Panc1 (cell line): Measurements from ENCODE around the gene ADGRV1. TPM values are rescaled to one million over a fixed set of nuclear protein-coding genes. Genes with fewer than 3 reads are reported as not detected.

Experiments
- ATAC-seq: fragments of 200-7000 bp; cut with Tn5 transposase; 2 replicates; pipeline ENCODE4 v1.9.1; 2020; ENCODE audit warnings: mild to moderate bottlenecking, moderate library complexity
- BruUV-seq: library from RNA; stranded (reverse); fragments of 400-500 nt; replicated peaks from 2 replicates; lab custom pipeline; 2021; lab: Mats Ljungman, UMichigan
- CTCF ChIA-PET: fragments of 300-600 bp; sonication (Branson Sonifier 250); formaldehyde crosslinking; loops from one replicate; lab custom pipeline; 2022; ENCODE audit warnings: antibody characterized with exemption; lab: Charles Lee
- POLR2A ChIA-PET: fragments of 300-600 bp; sonication (Branson Sonifier 250); formaldehyde crosslinking; loops from one replicate; lab custom pipeline; 2022; ENCODE audit warnings: antibody characterized with exemption; lab: Charles Lee
- DNase-seq: peaks from one replicate; pipeline ENCODE4 v3.0.0-alpha.2; 2010; ENCODE audit warnings: low read depth, low spot score
- H3K27ac ChIP-seq: 2 replicates; pipeline ENCODE4 v1.5.1; 2011; ENCODE audit warnings: mild to moderate bottlenecking, low read length, inconsistent platforms
- H3K27me3 ChIP-seq: fragments of 200-500 bp; sonication (Bioruptor generic); 2 replicates; pipeline ENCODE4 v1.6.0; 2014; ENCODE audit warnings: low read length, inconsistent platforms; ENCODE audit not compliant: control insufficient read depth, insufficient read depth
- H3K36me3 ChIP-seq: fragments of 200-500 bp; sonication (Bioruptor generic); 2 replicates; pipeline ENCODE4 v1.5.1; 2014; ENCODE audit warnings: inconsistent platforms, mild to moderate bottlenecking, low read length, moderate library complexity; ENCODE audit not compliant: control insufficient read depth, insufficient read depth
- H3K4me1 ChIP-seq: 2 replicates; pipeline ENCODE4 v1.5.1; 2011; ENCODE audit warnings: inconsistent platforms, mild to moderate bottlenecking, low read length, moderate library complexity; ENCODE audit not compliant: control insufficient read depth, insufficient read depth
- H3K4me3 ChIP-seq, 2 experiments: 2 replicates each; pipeline ENCODE4 v1.5.1; 2011 to 2012; ENCODE audit warnings: low read depth in 2 of 2, low read length in 2 of 2, mild to moderate bottlenecking in 2 of 2, inconsistent platforms in 1 of 2, moderate library complexity in 1 of 2
- H3K9me3 ChIP-seq: fragments of 200-500 bp; sonication (Bioruptor generic); 2 replicates; pipeline ENCODE4 v1.5.1; 2014; ENCODE audit warnings: low read depth, mild to moderate bottlenecking, inconsistent platforms, low read length, moderate library complexity; ENCODE audit not compliant: control insufficient read depth, insufficient read depth
- POLR2AphosphoS5 ChIP-seq: IDR thresholded peaks from 2 replicates; pipeline ENCODE4 v1.6.1; 2012; ENCODE audit warnings: mild to moderate bottlenecking, low read depth, low read length, moderate library complexity
- SIN3A ChIP-seq: IDR thresholded peaks from 2 replicates; pipeline ENCODE4 v1.6.1; 2012; ENCODE audit warnings: low read depth, mild to moderate bottlenecking, low read length, moderate library complexity, borderline replicate concordance; ENCODE audit not compliant: insufficient read depth
- TCF7L2 ChIP-seq: IDR thresholded peaks from 2 replicates; pipeline ENCODE4 v1.6.1; 2011; ENCODE audit warnings: mild to moderate bottlenecking, low read depth, low read length, inconsistent platforms
- in situ Hi-C: cut with HindIII; loops from 2 replicates; pipeline ENCODE4 v1.10.0; 2016; ENCODE audit warnings: low sequenced_read_pairs, low pct_unique_long_range_greater_than_20kb
- intact Hi-C: fragments of 100-400 bp; cut with micrococcal nuclease; formaldehyde crosslinking; loops from one replicate; pipeline ENCODE4 v1.10.0; 2022; ENCODE audit not compliant: unreplicated experiment
- total RNA-seq: library from RNA; stranded (reverse); gene quantifications from one replicate; pipeline ENCODE4 v1.2.1, GENCODE V29; 2021; ENCODE audit not compliant: unreplicated experiment
- TF ChIP-seq, protein P1 (sequence below): fragments of 450-650 bp; IDR thresholded peaks from 2 replicates; pipeline ENCODE4 v1.5.1; 2017; ENCODE audit warnings: mild to moderate bottlenecking
- TF ChIP-seq, protein P2 (sequence below), 2 experiments: IDR thresholded peaks; 2 replicates each; pipeline ENCODE4 v1.6.1; 2011 to 2012; ENCODE audit warnings: low read depth in 2 of 2, control low read depth in 1 of 2, low read length in 1 of 2, mild to moderate bottlenecking in 1 of 2, moderate library complexity in 1 of 2; ENCODE audit not compliant: insufficient read depth in 1 of 2

ADGRV1 gene
- total RNA-seq, 1 experiment from 2014 or later: 0.49 TPM

DNA sequence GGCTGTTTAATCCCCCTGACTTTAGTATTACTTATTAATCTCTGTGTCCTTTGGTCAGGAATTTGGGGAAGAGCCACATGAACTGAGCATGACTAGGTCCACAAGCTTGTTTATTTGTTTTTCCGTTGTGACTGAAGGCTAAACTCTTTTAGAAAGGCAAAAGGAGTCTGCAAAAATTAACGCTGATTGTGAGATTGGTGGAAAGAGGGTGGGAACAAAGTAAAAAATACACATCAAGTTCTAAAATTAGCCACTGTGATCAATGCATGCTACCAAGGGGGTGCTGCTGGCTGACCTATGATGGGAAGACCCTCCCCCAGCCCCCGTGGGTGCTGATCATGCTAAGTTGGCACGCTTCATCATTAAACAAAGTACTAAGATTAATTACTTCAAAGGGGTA, 356.8 kb downstream of the ADGRV1 start:
- ATAC-seq (no peak), DNase-seq (no peak)
- intact Hi-C loops (no loop called here), in situ Hi-C loops (no loop called here)
- H3K27me3 ChIP-seq: peaks cover 5% of the 10 kb centered on the region; the same call in 1 of the 2 replicates
- no peaks in the 10 kb centered on the region for H3K4me1 ChIP-seq
- no peaks in the 10 kb centered on the region for H3K36me3 ChIP-seq
- no peaks in the 10 kb centered on the region for H3K9me3 ChIP-seq
- H3K27ac ChIP-seq: no peak overlapping the region
- ChIA-PET CTCF (no interaction called here), POLR2A (no interaction called here)
- BruUV-seq: no TSS peak
- H3K4me3 ChIP-seq: no peak overlapping the region
- TF ChIP-seq, protein P1, sequence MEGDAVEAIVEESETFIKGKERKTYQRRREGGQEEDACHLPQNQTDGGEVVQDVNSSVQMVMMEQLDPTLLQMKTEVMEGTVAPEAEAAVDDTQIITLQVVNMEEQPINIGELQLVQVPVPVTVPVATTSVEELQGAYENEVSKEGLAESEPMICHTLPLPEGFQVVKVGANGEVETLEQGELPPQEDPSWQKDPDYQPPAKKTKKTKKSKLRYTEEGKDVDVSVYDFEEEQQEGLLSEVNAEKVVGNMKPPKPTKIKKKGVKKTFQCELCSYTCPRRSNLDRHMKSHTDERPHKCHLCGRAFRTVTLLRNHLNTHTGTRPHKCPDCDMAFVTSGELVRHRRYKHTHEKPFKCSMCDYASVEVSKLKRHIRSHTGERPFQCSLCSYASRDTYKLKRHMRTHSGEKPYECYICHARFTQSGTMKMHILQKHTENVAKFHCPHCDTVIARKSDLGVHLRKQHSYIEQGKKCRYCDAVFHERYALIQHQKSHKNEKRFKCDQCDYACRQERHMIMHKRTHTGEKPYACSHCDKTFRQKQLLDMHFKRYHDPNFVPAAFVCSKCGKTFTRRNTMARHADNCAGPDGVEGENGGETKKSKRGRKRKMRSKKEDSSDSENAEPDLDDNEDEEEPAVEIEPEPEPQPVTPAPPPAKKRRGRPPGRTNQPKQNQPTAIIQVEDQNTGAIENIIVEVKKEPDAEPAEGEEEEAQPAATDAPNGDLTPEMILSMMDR: no peak
- TF ChIP-seq, protein P2, sequence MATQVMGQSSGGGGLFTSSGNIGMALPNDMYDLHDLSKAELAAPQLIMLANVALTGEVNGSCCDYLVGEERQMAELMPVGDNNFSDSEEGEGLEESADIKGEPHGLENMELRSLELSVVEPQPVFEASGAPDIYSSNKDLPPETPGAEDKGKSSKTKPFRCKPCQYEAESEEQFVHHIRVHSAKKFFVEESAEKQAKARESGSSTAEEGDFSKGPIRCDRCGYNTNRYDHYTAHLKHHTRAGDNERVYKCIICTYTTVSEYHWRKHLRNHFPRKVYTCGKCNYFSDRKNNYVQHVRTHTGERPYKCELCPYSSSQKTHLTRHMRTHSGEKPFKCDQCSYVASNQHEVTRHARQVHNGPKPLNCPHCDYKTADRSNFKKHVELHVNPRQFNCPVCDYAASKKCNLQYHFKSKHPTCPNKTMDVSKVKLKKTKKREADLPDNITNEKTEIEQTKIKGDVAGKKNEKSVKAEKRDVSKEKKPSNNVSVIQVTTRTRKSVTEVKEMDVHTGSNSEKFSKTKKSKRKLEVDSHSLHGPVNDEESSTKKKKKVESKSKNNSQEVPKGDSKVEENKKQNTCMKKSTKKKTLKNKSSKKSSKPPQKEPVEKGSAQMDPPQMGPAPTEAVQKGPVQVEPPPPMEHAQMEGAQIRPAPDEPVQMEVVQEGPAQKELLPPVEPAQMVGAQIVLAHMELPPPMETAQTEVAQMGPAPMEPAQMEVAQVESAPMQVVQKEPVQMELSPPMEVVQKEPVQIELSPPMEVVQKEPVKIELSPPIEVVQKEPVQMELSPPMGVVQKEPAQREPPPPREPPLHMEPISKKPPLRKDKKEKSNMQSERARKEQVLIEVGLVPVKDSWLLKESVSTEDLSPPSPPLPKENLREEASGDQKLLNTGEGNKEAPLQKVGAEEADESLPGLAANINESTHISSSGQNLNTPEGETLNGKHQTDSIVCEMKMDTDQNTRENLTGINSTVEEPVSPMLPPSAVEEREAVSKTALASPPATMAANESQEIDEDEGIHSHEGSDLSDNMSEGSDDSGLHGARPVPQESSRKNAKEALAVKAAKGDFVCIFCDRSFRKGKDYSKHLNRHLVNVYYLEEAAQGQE (IDR thresholded peaks at IDR 0.05; ENCODE audit: insufficient read depth in 1 of 2, low read depth in 2 of 2, low read length in 1 of 2): no peak
- TF ChIP-seq POLR2AphosphoS5: no peak
- TF ChIP-seq SIN3A: no peak
- TF ChIP-seq TCF7L2: no peak

DNA sequence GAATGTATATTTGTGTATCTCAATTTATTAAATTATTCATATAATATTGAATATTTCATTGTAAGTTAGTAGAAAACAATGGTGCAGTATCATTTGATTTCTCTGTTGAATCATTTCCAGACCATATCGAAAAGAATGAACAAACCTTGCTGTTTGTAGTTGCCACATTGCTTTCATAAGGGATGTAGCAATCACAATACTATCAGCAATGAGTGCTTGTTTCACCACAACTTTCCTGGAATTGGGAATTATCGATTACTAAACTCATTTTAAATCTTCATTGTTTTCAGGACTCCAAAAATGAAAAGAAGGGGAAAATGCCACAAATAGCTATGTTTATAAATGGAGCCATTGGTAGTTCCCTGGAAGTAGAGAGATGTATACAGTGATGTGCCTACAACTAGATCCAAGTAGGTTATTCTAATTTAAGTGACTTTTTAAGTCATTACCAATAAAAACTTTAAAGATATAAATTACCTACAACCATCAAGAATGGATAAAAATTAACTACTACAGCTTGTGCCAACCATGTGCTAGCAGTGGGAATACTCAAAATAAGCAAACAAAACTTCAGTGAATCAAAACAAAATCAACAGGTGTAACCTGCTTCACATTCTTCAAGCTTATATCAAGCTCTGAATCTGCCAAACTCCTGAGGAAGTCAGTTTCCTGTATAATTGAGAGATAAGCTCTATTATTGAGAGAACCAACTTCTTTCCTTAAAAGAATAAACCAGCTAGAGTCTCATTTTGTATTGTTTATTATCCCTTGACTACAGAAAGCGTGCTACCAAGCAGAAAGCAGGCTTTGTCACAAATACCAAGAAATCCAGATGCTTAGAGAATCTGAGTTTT, 358.6 kb downstream of the ADGRV1 start:
- no peaks in the 10 kb centered on the region for H3K9me3 ChIP-seq
- no peak for ATAC-seq
- H3K27me3 ChIP-seq: peaks cover 2% of the 10 kb centered on the region; the same call in 1 of the 2 replicates
- no peak overlapping the region for H3K4me3 ChIP-seq
- in situ Hi-C loops (no loop called here), intact Hi-C loops (no loop called here)
- TF ChIP-seq, protein P2 (IDR thresholded peaks at IDR 0.05; ENCODE audit: insufficient read depth in 1 of 2, low read depth in 2 of 2, low read length in 1 of 2): no peak
- TF ChIP-seq SIN3A (no peak), TCF7L2 (no peak), POLR2AphosphoS5 (no peak)
- TF ChIP-seq, protein P1: no peak
- H3K4me1 ChIP-seq: no peaks in the 10 kb centered on the region
- ChIA-PET POLR2A (no interaction called here), CTCF (interaction anchor here (0.6 kb wide), 1 partner anchor 464 kb away, joined by 4 read pairs; no protein-coding TSS in a partner anchor)
- DNase-seq: no peak
- BruUV-seq: no TSS peak
- no peak overlapping the region for H3K27ac ChIP-seq
- no peaks in the 10 kb centered on the region for H3K36me3 ChIP-seq
